ENCODE measurements around the gene DNAJC1. TPM values are rescaled to one million over a fixed set of nuclear protein-coding genes. Genes with fewer than 3 reads are reported as not detected.
"Not testable (repeated sequence)": the region's sequence is repeated elsewhere in the genome, so short reads cannot be mapped to it uniquely, and the experiment has no call there.

Gene DNAJC1
- total and polyA plus RNA-seq, 7 donors: 9.9 to 135 (median 51.9) TPM

DNA sequence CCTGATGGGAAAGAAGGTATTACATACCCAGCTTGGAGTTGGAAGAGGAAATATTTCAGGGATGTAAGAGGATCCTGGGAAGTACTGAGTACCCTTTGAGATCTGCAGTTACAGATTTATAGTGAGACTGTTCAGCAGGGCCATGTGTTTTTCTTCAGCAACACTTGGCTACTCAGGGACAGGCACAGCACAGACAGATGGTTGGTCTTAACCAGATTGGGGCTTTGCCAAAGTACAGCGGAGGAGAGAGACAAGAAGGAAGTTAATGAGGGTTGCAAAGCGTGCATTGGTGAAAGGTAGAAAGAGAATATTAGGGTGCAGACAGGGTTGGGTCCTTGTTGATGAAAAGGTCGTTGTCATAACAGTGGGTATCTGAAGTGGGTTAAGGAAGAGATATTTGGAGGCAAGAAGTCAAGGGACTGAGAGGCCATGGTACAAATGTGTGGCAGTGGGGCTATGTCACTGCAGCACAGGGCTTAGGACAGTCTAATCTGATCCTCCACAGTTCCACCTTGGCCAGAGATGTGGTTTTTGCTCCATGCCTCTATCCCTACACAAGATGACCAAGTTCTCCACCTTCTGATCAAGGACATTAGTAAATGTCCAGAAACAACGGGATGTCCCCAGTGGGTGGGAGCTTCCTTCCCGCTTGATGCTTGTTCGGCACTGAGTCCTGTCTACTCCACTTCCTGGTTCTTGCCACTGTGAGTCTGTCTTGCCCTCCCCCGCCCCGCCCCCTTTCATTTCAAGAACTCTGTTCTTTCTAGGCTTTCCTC is 18.9 kb upstream of the DNAJC1 start:
- no peak for DNase-seq
- intact Hi-C loops (cut with DNase I): loop anchor here (5.0 kb wide), 1 partner anchor 65 kb away; no protein-coding TSS in a partner anchor
- H3K4me1 ChIP-seq: peaks cover 0 to 17% (median 11%) of the 10 kb centered on the region in 4 donors
- no peaks in the 10 kb centered on the region for H3K36me3 ChIP-seq
- no peaks in the 10 kb centered on the region for H3K9me3 ChIP-seq
- no peaks in the 10 kb centered on the region for H3K27me3 ChIP-seq
- TF ChIP-seq EP300 (IDR thresholded peaks at IDR 0.05) (peak in 1 of 4 donors; percentile 63), POLR2AphosphoS5 (IDR thresholded peaks at IDR 0.05) (peak; percentile 61 to 95 (median 81)), POLR2A (IDR thresholded peaks at IDR 0.05) (no peak)
- TF ChIP-seq, protein P1, sequence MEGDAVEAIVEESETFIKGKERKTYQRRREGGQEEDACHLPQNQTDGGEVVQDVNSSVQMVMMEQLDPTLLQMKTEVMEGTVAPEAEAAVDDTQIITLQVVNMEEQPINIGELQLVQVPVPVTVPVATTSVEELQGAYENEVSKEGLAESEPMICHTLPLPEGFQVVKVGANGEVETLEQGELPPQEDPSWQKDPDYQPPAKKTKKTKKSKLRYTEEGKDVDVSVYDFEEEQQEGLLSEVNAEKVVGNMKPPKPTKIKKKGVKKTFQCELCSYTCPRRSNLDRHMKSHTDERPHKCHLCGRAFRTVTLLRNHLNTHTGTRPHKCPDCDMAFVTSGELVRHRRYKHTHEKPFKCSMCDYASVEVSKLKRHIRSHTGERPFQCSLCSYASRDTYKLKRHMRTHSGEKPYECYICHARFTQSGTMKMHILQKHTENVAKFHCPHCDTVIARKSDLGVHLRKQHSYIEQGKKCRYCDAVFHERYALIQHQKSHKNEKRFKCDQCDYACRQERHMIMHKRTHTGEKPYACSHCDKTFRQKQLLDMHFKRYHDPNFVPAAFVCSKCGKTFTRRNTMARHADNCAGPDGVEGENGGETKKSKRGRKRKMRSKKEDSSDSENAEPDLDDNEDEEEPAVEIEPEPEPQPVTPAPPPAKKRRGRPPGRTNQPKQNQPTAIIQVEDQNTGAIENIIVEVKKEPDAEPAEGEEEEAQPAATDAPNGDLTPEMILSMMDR (IDR thresholded peaks at IDR 0.05): no peak
- H3K27ac ChIP-seq: peak overlapping the region in 1 of 4 donors; percentile 41
- no peak overlapping the region for H3K4me3 ChIP-seq
- WGBS, 2 donors: 64 to 71% methylated on average over 8 of the region's 8 CpGs

DNA sequence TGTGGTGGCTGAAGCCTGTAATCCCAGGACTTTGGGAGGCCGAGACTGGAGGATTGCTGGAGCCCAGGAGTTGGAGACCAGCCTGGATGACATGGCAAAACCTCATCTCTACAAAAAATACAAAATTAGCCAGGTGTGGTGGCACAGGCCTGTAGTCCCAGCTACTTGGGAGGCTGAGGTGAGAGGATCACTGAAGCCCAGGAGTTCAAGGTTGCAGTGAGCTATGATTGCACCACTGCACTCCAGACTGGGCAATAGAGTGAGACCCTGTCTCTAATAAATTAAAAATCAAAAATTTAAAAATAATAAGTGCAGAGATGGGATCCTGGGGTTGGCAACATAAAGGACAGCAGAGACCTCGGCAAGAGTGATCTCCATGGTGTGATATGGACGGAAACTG is 17.6 kb upstream of the DNAJC1 start:
- peaks cover 0 to 17% (median 11%) of the 10 kb centered on the region in 4 donors for H3K4me1 ChIP-seq
- not testable (repeated sequence) for H3K27ac ChIP-seq, H3K9me3 ChIP-seq, H3K4me3 ChIP-seq, DNase-seq, H3K36me3 ChIP-seq, H3K27me3 ChIP-seq
- intact Hi-C loops (cut with DNase I): loop anchor here (5.0 kb wide), 1 partner anchor 66 kb away; no protein-coding TSS in a partner anchor
- 91 to 92% methylated on average over 3 of the region's 3 CpGs for WGBS, 2 donors

- WGBS, 2 donors: 14 to 56% methylated on average over 3 of the region's 3 CpGs
- Histone ChIP-seq H3K27ac (no peak overlapping the region), H3K27me3 (no peaks in the 10 kb centered on the region), H3K9me3 (no peaks in the 10 kb centered on the region), H3K4me3 (no peak overlapping the region), H3K36me3 (no peaks in the 10 kb centered on the region), H3K4me1 (peaks cover 0 to 10% (median 10%) of the 10 kb centered on the region in 4 donors)
- TF ChIP-seq POLR2AphosphoS5 (IDR thresholded peaks at IDR 0.05) (no peak), POLR2A (IDR thresholded peaks at IDR 0.05) (no peak), EP300 (IDR thresholded peaks at IDR 0.05) (no peak)
- TF ChIP-seq, protein P1 (IDR thresholded peaks at IDR 0.05): no peak
- intact Hi-C loops (cut with DNase I): no loop called here
- DNase-seq: no peak
Observed at GRCh38 chr10:22017283-22018020, 13.9 kb upstream of the DNAJC1 start.

DNA sequence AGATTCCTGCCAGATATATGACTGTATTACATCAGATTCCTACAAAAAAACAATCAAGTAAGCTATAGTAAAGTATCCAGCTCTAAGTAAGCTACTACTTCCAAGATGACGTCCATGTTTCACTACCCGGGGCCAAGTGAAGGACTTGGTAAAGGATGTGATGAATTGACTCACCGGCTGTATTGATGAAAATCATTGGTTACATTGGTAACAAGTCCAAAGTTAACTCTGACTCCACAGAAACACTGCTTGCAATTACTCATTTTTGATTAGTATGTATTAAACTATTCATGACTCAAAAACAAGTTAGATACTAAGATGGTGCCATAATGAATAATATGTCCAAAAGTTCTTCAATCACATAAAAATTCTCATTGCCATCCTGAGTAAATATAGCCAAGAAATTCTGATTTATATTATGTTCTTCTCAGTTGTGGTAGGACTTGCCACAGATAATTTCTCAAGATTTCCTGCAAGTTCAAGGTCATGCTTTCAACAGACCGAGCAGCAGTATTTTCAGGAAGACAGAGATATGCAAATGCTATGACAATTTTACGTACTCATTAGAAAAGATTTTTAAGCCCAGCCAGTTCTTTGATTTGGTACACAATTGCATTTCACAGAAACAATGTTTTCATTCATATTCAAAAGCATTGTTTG is 12.6 kb upstream of the DNAJC1 start:
- H3K9me3 ChIP-seq: no peaks in the 10 kb centered on the region
- H3K27me3 ChIP-seq: no peaks in the 10 kb centered on the region
- no peak overlapping the region for H3K4me3 ChIP-seq
- no peak for DNase-seq
- no peaks in the 10 kb centered on the region for H3K4me1 ChIP-seq
- intact Hi-C loops (cut with DNase I): no loop called here
- WGBS, 2 donors: 88 to 89% methylated on average over 5 of the region's 5 CpGs
- H3K36me3 ChIP-seq: no peaks in the 10 kb centered on the region
- no peak overlapping the region for H3K27ac ChIP-seq
- TF ChIP-seq, protein P1 (IDR thresholded peaks at IDR 0.05): no peak
- TF ChIP-seq POLR2AphosphoS5 (IDR thresholded peaks at IDR 0.05): no peak
- no peak for TF ChIP-seq EP300 (IDR thresholded peaks at IDR 0.05)
- TF ChIP-seq POLR2A (IDR thresholded peaks at IDR 0.05): no peak

- no peak overlapping the region for H3K4me3 ChIP-seq
- intact Hi-C loops (cut with DNase I): no loop called here
- TF ChIP-seq POLR2AphosphoS5 (IDR thresholded peaks at IDR 0.05) (no peak), EP300 (IDR thresholded peaks at IDR 0.05) (no peak)
- TF ChIP-seq, protein P1 (IDR thresholded peaks at IDR 0.05): peak in 2 of 4 experiments; percentile 6 to 57
- no peak overlapping the region for H3K27ac ChIP-seq
- 46 to 58% methylated on average over 1 of the region's 1 CpG for WGBS, 2 donors
- no peaks in the 10 kb centered on the region for H3K9me3 ChIP-seq
- H3K27me3 ChIP-seq: no peaks in the 10 kb centered on the region
- H3K36me3 ChIP-seq: no peaks in the 10 kb centered on the region
- DNase-seq: no peak
- H3K4me1 ChIP-seq: peaks cover 0 to 5% (median 0%) of the 10 kb centered on the region in 4 donors
Observed at GRCh38 chr10:22010973-22011408, 7.5 kb upstream of the DNAJC1 start.

Data from sigmoid colon (tissue), 7 donors.